Measurements from ENCODE around the gene APBB2. TPM values are rescaled to one million over a fixed set of nuclear protein-coding genes. Genes with fewer than 3 reads are reported as not detected.

APBB2 gene
- polyA plus RNA-seq, 3 donors: 0.15 to 0.33 TPM; not detected in 1

DNA sequence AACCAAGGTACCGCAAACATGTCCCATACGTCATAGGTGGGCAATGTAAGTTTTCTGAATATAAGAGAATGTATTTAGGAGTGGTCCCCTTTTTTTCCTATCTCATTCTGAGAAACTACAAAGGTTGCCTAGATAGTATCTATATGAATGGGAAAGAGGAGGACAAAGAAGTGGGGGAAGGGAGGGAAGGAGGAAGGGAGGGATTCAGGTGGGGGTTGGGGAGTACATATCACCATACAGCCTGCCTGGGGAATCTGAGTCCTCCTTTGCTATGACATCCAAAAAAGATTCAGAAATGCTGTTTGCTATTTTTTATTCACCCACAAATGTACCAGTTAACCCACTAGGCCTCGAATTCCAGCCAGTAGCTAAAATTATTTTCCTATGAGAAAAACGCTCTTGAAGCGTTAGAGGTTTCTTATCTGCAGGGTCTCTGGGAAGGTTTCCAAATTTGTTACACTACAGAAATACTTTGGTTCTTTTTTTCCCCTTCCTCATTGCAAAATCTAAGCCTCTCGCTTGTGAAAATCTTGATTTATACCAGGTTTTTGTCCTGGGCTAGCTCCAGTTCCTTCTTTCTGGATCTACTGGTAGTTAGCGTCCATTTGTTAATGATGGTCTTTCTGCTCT is 251.7 kb downstream of the APBB2 start:
- Histone ChIP-seq H3K9ac (ENCODE audit: insufficient read depth, low read length, poor library complexity, severe bottlenecking) (no peak overlapping the region), H3K36me3 (replicated peaks in 1 of 2; ENCODE audit: control insufficient read depth in 1 of 2, insufficient read depth in 2 of 2, low read length in 2 of 2) (no peaks in the 10 kb centered on the region), H2AFZ (ENCODE audit: insufficient read depth, low read depth, low read length, poor library complexity, severe bottlenecking) (no peak overlapping the region), H4K20me1 (ENCODE audit: insufficient read depth, low read length) (no peaks in the 10 kb centered on the region), H3K9me3 (replicated peaks in 1 of 2; ENCODE audit: control insufficient read depth in 1 of 2, insufficient read depth in 1 of 2, low read length in 2 of 2) (peaks cover 8 to 11% of the 10 kb centered on the region in 2 donors), H3K4me1 (ENCODE audit: control insufficient read depth in 1 of 2, insufficient read depth in 2 of 2, low read length in 2 of 2) (peaks cover 17% of the 10 kb centered on the region in 2 donors), H3K27ac (ENCODE audit: low read depth in 1 of 2, low read length in 2 of 2) (no peak overlapping the region), H3K79me2 (ENCODE audit: insufficient read depth, low read length) (no peaks in the 10 kb centered on the region), H3K4me3 (replicated peaks in 1 of 3; ENCODE audit: low read depth in 2 of 3, low read length in 3 of 3) (no peak overlapping the region), H3K27me3 (ENCODE audit: control insufficient read depth in 2 of 2, insufficient read depth in 2 of 2, low read length in 2 of 2) (no peaks in the 10 kb centered on the region), H3K4me2 (replicated peaks; ENCODE audit: extremely low read depth, low read length, poor library complexity, severe bottlenecking) (no peak overlapping the region)
- intact Hi-C loops (cut with micrococcal nuclease): no loop called here
- Mint-ChIP-seq H3K4me3 (no peak overlapping the region), H3K36me3 (no peaks in the 10 kb centered on the region), H3K9me3 (peaks cover 0 to 17% (median 7%) of the 10 kb centered on the region in 7 donors), H3K27me3 (ENCODE audit: low read depth in 3 of 3) (peaks cover 0 to 3% (median 0%) of the 10 kb centered on the region in 3 donors), H3K4me1 (peaks cover 22% of the 10 kb centered on the region), H3K27ac (peak overlapping the region in 1 of 7 donors; percentile 56)
- no peak for DNase-seq
- TF ChIP-seq, protein P1, sequence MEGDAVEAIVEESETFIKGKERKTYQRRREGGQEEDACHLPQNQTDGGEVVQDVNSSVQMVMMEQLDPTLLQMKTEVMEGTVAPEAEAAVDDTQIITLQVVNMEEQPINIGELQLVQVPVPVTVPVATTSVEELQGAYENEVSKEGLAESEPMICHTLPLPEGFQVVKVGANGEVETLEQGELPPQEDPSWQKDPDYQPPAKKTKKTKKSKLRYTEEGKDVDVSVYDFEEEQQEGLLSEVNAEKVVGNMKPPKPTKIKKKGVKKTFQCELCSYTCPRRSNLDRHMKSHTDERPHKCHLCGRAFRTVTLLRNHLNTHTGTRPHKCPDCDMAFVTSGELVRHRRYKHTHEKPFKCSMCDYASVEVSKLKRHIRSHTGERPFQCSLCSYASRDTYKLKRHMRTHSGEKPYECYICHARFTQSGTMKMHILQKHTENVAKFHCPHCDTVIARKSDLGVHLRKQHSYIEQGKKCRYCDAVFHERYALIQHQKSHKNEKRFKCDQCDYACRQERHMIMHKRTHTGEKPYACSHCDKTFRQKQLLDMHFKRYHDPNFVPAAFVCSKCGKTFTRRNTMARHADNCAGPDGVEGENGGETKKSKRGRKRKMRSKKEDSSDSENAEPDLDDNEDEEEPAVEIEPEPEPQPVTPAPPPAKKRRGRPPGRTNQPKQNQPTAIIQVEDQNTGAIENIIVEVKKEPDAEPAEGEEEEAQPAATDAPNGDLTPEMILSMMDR (IDR thresholded peaks at IDR 0.05): no peak
- 67% methylated on average over 1 of the region's 7 CpGs for WGBS (ENCODE audit: insufficient coverage)

DNA sequence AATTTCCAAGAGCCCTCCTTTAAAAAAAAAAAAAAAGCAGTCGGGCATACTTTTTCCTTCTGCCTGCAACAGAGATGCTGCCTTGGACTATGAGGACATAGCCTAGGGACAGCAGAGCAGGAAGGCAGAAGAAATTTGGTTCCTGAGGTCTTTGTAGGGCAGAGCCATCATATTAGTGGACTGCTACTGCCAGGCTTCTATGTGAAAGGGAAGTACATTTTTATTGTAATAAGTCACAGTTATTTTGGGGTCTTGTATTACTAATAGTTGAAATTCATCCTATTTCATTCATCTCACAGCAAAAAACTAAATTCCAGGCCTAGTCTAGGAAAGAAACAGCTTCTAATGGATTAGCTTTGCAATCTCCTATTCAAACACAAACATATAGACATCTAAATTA is 253.4 kb downstream of the APBB2 start:
- Mint-ChIP-seq H3K27me3 (ENCODE audit: low read depth in 3 of 3) (peaks cover 0 to 3% (median 0%) of the 10 kb centered on the region in 3 donors), H3K36me3 (no peaks in the 10 kb centered on the region), H3K9me3 (peaks cover 0 to 3% (median 0%) of the 10 kb centered on the region in 7 donors), H3K4me1 (peaks cover 20% of the 10 kb centered on the region), H3K27ac (no peak overlapping the region), H3K4me3 (no peak overlapping the region)
- Histone ChIP-seq H3K79me2 (ENCODE audit: insufficient read depth, low read length) (no peaks in the 10 kb centered on the region), H3K9ac (ENCODE audit: insufficient read depth, low read length, poor library complexity, severe bottlenecking) (no peak overlapping the region), H4K20me1 (ENCODE audit: insufficient read depth, low read length) (no peaks in the 10 kb centered on the region), H3K9me3 (replicated peaks in 1 of 2; ENCODE audit: control insufficient read depth in 1 of 2, insufficient read depth in 1 of 2, low read length in 2 of 2) (no peaks in the 10 kb centered on the region), H3K4me3 (replicated peaks in 1 of 3; ENCODE audit: low read depth in 2 of 3, low read length in 3 of 3) (no peak overlapping the region), H3K4me2 (replicated peaks; ENCODE audit: extremely low read depth, low read length, poor library complexity, severe bottlenecking) (no peak overlapping the region), H3K4me1 (ENCODE audit: control insufficient read depth in 1 of 2, insufficient read depth in 2 of 2, low read length in 2 of 2) (peaks cover 14% of the 10 kb centered on the region in 2 donors), H3K27me3 (ENCODE audit: control insufficient read depth in 2 of 2, insufficient read depth in 2 of 2, low read length in 2 of 2) (no peaks in the 10 kb centered on the region), H2AFZ (ENCODE audit: insufficient read depth, low read depth, low read length, poor library complexity, severe bottlenecking) (no peak overlapping the region), H3K36me3 (replicated peaks in 1 of 2; ENCODE audit: control insufficient read depth in 1 of 2, insufficient read depth in 2 of 2, low read length in 2 of 2) (no peaks in the 10 kb centered on the region), H3K27ac (ENCODE audit: low read depth in 1 of 2, low read length in 2 of 2) (no peak overlapping the region)
- TF ChIP-seq, protein P1 (IDR thresholded peaks at IDR 0.05): no peak
- no peak for DNase-seq
- WGBS (ENCODE audit: insufficient coverage): no CpG with 5 or more reads among the region's 1 CpG
- intact Hi-C loops (cut with micrococcal nuclease): no loop called here
